ENCODE data around the gene RPL5.

- no peak for TF ChIP-seq POLR2A (IDR thresholded peaks at IDR 0.05; ENCODE audit: low read depth)
- TF ChIP-seq EP300 (IDR thresholded peaks at IDR 0.05), result no peak
- TF ChIP-seq CTCF (IDR thresholded peaks at IDR 0.05), result no peak
- TF ChIP-seq POLR2AphosphoS5 (IDR thresholded peaks at IDR 0.05), result no peak
Measured at GRCh38 chr1:92843429-92844352, 11.9 kb downstream of the RPL5 start.
